NCI-H774 (cell line): Measurements from ENCODE around the gene MAP7D1.
"Not testable (repeated sequence)": the region's sequence is repeated elsewhere in the genome, so short reads cannot be mapped to it uniquely, and the experiment has no call there.

Experiments
- DNase-seq: peaks from one replicate; lab custom pipeline; 2025; lab: John Stamatoyannopoulos, UW

MAP7D1 gene

DNA sequence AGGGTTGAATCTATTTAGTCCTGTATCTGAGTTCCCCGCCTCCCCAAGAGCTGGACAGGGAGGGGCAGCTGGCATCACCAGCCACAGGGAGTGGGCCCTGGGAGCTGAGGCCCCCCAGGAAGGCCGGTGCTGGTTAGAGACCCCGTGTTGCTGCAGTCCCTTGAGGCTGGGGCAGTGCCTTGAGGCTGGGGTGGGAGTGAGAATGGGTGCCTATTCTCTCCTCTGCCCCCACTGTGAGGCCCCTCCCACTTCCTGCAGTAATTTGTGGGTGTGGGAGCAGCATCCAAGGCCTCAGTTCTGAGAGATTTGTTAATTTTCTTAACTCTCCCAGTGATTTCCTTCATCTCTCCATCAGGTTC, 4.1 kb upstream of the MAP7D1 start:
- no peak for DNase-seq

GRCh38 chr1:36153476-36153875, 2.5 kb upstream of the MAP7D1 start:
- DNase-seq = no peak

DNA sequence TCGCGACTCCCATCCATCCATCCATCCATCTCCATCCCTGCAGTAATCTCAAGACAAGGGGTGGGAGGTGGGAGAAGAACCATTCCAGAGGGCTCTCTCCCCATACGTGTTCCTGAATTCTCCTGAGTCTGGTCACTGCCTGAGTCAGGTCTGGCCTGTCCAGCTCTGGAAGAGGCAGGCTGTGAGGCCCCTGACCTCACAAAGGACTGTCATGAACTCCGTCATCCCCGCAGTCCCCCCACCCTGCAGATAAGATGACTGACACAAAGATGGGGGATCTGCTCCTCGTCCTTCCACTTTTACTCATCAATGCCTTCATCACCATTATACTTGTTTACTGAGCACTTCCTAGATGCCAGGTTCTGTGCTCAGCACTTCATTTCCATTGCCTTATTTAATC, 1.6 kb upstream of the MAP7D1 start:
- no peak for DNase-seq

DNA sequence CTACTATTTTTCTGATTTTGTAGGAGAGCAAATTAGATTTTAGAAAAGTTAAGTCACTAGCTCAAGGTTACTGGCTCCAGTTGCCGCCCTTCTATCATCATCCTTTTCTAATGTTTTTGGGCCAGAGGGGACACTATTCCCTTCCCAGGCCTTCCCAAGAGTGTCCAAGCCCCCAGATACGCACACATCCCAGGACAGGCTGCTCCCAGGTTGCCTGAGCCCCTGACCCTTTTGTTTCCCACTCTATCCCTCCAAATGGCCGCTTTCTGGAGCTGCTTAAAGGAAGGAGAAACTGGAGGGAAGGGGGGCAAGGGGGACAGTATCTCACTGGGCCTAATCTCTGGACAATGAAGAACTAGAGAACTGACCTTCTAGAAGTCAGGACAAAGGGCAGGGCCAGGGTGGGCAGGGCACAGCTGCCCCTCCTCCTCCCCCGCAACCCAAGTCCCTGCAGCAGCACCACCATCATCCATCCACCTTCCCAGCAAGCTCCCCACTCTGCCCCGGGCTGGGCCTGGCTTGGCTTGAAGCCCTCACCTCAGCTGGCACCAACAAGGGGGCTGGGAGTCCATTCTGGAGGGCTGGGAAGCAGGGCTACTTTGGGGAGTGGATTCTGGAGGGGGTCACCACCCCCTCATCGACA, 1.1 kb upstream of the MAP7D1 start:
- no peak for DNase-seq

DNA sequence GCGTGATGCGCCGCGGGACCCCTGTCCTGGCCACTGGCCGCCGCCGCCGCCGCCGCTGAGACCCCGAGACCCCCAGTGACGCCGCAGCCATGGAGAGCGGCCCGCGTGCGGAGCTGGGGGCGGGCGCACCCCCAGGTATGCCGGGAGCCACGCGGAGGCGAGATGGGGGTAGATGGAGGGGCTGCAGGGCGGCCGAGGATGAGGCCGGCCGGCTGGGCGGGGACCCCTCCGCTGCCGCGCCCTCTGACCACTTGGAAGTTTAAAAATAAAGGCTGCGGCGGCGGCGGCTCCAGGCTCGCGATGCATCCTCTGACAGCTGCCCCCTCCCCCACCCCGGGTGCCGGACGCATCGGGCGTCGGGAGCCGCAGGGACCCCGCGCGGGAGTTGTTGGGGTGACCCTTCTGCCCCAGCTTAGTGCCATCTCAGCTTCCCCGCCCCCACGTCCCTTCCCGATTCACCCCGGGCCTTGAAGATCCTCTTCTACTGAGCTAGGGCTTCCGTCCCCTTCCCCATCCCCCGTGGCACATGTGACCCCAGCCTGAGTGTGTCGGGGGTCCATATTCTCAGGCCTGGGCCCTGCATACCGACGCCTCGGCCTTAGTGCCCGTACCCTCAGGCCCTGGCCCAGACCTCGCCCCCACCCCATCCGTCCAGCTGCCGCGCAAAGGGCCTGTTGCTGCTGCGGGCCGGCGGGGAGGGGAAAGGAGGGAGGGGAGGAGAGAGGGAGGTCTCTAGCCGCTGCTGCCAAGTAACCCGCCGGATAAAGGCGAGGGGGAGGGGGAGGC, 562 bp downstream of the MAP7D1 start:
- peak; percentile 61 for DNase-seq

DNA sequence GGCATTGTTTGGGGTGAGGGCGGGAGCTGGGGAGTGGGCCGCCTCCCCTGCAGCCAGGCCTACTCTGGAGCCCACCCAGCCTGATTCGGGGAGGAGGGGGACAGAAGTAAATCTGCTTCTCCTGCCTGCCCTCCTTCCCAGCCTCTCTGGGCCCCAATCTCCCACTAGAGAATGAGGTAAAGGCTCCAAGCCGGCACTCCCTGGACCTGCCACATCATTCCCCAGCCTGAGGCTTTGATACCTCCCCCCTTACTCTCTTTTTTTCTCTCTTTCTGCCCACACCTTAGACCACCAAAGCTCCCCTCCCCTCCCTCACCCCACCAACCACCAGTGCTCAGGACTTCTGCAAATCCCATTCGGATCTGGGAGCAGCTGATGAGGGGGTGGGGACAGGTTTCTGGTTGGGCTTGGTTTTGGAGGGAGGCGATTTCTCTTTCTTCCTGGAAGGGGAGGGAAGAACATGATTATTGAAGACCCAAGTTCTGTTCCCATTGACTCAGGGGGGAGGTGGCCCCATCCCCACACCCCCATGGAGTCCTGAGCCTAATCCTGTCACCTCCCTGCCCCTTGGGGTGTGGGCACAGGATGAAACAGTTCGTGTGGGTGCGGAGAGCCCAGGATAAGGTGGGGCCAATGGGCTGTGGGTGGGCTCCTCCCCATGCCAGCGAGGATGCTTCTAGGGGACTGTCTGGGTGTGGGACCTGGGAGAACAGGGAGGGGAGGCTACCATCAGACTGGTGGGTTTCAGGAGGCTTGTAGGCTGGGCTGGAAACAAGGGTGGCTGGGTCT, 1.3 kb downstream of the MAP7D1 start:
- DNase-seq = no peak

GRCh38 chr1:36157973-36158826, 2.2 kb downstream of the MAP7D1 start:
- DNase-seq = no peak

DNA sequence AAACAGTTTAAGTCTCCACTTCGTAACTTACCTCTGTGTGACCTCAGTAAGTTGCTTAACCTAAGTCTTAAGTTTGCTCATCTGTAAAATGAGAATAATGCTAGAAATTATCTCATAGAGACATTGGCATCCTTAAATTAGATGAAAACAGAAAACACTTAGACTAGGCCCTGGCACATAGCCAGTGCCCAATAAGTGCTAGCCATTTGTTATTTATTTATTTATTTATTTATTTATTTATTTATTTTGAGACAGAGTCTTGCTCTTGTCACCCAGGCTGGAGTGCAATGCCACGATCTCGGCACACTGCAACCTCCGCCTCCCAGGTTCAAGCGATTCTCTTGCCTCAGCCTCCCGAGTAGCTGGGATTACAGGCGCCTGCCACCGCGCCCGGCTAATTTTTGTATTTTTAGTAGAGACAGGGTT, 2.9 kb downstream of the MAP7D1 start:
- DNase-seq = not testable (repeated sequence)

- no peak for DNase-seq
These were observed 3.8 kb downstream of the MAP7D1 start for GRCh38 chr1:36159614-36160387.

DNA sequence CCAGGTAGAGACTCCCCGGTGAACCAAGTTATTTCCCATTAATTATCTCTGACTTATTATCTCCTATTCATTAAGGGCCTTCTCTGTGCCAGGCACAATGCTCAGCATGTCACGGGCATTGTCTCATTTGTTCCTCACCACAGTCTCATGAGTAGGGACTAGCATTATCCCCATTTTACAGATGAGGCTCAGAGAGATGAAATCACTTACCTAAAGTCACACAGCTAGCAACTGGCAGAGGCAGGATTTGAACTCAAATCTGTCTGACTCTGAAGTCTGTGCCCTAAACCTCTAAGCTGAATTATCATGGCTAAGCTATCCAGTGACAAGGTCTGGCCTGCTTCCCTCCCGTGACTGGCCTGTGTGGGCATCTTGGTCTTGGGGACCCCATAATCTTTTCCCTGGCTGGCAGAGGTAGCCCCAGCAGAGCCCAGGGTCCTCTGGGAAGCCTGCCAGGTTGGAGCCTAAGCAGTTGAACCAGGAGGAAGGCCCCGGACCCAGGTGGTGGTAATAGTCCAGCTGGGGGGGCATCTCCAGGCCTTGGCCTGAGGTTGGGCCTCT, 4.5 kb downstream of the MAP7D1 start:
- no peak for DNase-seq

- DNase-seq = no peak
These were observed 5.1 kb downstream of the MAP7D1 start for GRCh38 chr1:36160949-36161485.

GRCh38 chr1:36161641-36162531, 5.9 kb downstream of the MAP7D1 start:
- DNase-seq = no peak

DNA sequence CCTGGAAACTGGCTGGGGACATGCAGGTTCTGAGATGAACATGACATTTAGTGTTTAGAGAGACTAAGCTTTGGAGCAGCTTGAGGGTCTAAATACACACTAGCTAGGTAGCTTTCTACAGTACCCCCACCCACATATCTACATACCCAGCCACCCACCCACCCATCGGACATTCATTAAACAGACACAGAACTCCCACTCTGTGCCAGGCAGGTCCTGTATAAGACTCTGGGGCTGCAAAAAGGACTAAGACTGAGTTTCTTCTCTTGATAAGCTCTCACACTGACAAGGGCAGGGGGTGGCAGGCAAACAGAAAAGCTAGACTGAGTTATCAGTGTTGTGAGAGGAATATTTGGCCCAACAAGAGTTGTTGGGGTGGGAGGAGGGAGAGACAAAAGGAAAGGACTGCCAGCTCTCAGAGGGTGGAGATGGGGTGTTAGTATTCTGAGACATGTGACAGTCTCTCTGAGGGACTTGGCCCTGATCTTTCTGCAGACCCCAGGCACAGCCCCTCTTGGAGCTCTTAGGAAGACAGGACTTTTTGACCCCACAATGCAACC, 6.8 kb downstream of the MAP7D1 start:
- no peak for DNase-seq

DNA sequence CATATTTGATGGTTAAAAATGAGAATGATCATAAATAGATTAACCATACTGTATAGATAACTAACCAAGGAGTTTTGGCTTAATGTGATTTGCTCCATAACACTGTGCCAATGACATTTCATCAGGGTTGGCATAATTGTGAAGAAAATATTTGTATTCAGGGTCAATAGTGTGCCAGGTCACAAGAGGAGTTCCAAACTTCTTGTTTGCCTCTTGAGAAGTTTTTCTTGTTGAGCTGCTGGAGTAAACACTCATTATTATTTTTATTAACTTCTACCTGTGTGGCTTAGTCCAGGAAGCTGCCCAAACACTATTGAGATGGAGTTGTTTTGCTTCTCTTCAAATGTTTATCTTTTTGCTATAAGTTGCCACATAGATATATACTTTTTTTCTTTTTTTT, 7.5 kb downstream of the MAP7D1 start:
- DNase-seq = no peak

DNA sequence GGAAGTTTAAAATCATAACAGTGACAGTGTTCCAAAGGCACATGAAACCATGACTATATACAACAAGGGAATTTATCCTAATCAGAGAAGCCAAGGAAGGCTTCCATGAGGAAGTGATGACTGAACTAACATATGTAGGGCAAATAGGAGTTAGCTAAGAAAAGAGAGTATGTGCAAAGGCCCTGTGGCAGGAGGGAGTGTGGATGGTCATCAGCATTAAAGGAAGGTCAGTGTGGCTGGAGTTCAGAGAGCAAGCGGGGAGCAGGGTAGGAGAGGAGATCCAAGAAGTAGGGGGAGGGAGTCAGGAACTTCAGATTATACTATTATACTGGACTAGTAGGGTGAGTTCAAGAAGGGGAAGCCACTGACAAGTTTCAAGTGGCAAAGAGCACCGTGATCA, 8.4 kb downstream of the MAP7D1 start:
- DNase-seq = no peak

DNA sequence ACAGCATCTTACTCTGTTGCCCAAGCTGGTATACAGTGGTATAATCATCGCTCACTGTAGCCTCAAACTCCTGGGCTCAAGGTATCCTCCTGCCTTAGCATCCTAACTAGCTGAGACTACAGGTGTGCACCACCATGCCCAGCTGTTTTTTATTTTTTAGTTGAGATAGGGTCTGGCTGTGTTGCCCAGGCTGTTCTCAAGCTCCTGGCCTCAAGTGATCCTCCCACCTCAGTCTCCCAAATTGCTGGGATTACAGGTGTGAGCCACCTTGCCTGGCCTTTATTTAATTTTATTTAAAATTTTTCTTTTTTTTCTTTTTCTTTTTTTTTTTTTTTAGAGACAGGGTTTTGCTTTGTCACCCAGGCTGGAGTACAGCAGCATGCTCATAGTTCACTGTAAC, 9.2 kb downstream of the MAP7D1 start:
- no peak for DNase-seq

GRCh38 chr1:36166136-36166535, 10.2 kb downstream of the MAP7D1 start:
- DNase-seq = no peak

GRCh38 chr1:36166938-36167905, 11.3 kb downstream of the MAP7D1 start:
- no peak for DNase-seq
